LHCN-M2 (cell line): Measurements from ENCODE around the gene VPS13A. TPM values are rescaled to one million over a fixed set of nuclear protein-coding genes. Genes with fewer than 3 reads are reported as not detected.
"Not testable (repeated sequence)": the region's sequence is repeated elsewhere in the genome, so short reads cannot be mapped to it uniquely, and the experiment has no call there.

Source experiments
- DNase-seq: peaks from one replicate; pipeline ENCODE4 v3.0.0-alpha.2; 2012; ENCODE audit warnings: low read depth
- total RNA-seq: library from RNA; depleted of rRNA; stranded (reverse); fragments of >200 nt; gene quantifications from 2 replicates; pipeline ENCODE4 v1.2.3, GENCODE V29; 2014

VPS13A gene
- total RNA-seq, 1 experiment from 2014 or later = 8.8 TPM

DNA sequence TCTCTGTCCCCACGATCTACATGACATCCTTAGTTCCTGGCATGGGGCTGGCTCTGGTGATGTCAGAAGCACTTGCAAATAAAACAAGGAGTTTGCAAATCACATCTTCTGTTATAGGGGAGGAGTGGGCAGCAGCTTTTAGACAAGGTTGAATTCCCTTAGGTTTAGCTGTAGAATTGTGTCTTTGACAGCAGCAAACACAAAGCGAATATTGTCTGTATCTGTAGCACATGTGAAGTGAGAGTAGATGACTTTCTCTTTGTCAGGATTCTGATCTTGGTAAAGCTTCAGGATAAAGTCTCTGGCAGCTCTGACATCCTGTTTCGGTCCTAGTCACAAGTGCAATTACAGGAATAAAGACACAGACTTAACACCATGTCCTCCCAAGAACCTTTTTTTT, 246.5 kb downstream of the VPS13A start:
- DNase-seq = no peak

DNA sequence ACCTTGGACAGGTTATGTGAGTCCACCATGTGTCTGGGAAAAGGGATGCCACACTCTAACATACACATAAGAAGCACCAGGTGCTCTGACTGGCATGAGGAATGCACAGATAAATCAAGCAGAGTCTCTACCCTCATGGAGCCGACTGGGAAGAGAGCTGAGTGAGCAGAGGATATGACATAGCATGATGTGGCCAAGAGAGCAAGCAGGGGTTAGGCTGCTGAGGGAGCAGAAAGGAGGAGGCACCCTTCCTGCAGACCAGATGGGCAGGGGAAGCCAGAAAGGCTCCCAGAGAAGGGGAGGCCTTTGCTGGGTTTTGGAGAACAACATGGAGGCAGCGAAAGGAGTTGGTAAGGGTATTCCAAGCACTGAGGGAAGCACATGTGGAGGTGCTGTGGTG, 247.7 kb downstream of the VPS13A start:
- DNase-seq = peak; percentile 12

DNA sequence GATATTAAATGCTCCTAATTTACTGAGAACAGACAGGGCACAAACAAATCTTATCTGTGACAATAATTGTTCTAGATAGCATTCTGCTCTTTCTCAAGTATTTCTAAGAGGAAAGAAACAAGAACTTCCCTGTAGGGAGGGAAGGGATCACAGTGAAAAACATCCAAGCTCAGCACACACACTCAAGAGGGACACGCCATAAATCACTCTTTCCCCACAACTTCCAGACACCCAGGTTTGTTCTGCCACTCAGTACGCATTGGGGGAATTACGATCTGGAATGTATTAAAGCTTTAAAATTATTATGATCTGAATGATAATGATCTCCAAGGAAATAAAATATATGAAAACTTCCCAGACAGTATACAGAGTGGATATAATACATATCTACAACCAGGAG, 249.4 kb downstream of the VPS13A start:
- no peak for DNase-seq

DNA sequence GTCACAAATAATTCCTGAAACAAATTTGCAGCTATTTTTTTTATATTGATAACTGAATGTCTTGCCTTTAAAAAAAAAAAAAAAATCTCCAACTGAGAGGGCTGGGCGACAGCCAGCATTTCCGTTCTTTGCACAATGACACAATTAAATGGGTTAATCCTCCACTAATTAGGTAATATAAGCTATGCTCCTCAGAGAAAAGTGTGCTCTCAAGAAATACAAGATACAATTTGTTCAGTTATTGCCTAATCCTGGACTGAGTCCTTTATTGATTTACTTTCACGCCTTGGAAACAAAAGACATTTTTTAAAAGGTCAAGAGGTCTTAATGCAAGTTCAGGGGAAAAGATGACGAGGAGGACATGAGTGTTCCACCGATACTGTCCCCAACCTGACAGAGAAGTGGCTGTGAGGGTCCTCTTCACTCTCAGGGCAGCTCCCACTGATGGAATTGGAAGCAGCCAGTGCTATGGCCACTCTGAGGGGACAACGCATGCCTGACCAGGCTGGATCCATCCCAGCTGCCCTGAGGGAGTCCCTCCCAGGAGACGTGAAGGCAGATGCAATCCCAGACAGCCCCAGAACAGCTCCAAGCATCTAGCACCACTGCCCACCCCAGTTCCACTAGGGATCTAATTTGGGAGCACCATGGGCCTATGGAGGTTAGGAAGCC, 250.1 kb downstream of the VPS13A start:
- no peak for DNase-seq

DNA sequence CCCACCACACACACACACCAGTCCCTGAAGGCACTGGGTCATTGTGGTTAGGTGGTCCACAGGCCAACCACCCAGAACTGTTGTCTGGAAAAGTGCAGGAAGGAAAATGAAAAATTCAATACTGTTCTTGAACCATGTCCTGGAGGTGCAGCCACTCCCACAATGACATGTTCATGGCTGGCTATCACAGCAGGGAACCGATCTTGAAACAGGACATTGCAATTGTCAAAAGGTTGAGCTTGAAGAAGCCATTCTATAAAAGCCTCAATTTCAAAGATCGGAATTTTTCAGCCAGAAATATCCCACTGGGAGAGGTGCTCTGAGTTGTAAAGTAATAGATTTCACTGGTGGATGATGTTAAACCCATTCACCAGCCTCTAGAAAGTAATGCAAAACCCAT, 252.6 kb downstream of the VPS13A start:
- DNase-seq = no peak

DNA sequence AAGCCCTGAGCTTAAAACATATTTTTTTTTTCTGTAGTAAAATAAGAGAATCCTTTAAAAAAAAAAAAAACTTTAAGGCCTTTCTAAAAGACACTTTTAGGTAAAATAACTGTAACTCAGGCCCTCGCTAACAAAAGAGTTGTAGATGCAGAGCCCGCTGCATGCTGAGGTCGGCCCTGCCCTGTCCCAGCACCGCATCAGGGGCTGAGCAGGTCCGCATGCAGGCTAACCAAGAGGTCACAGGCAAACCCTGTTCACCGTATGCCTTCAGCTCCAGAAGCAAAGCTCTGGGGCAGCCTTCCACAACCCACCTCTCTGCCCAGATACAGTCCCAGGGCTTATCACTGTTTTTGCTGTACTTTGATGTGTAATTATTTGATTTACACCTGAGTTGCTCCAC, 254.7 kb downstream of the VPS13A start:
- no peak for DNase-seq

DNA sequence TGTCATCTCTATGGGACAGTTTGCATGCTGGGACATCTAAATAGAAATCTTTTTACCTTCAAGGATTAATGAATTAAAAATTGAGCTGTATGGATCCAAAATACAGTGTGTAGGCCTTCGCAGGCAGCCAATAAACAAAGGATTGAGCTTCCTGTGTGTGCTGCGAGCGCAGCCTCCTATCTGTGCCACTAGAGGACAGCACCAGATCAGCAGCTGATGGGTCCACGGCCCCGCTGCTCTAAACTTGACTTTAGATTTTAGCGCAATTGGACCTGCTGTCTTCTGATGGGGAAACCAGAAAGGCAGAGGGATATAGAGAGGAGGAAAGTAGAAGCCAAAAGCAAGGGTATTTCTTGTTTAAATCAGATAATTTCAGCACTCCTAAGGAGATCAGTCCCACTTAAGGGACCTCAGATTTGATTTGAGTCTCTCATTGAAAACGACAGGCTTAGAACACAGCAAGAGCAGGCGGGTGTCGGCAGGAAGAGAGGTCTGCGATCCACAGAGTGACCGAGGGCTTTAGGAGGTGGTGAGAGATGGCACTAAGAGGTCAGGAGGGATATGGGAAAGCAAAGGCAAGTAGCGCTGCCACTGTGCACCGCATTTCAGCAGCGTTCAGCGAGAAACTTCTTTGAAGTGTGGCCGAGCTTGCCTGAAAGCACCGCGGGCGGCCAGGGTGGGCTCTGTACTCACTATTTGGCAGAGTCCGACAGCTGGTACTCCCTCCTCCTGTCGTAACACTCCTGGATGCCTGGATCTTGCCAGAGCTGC, 256.5 kb downstream of the VPS13A start:
- DNase-seq = peak; percentile 54

DNA sequence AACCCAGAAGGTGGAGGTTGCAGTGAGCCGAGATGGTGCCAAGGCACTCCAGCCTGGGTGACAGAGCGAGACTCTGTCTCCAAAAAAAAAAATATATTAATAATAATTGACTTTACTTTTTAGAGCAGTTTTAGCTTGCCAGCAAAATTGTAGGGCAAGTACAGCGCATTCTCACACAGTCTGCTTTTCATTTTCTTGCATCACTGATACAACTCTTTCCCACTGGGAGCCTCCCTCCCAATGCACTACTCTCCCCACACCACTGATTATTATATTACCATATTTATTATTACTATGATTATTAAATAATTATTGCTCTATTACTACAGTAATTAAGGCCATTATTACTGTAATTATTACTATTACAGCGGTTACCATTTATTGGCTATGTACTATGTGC, 257.9 kb downstream of the VPS13A start:
- DNase-seq = no peak

DNA sequence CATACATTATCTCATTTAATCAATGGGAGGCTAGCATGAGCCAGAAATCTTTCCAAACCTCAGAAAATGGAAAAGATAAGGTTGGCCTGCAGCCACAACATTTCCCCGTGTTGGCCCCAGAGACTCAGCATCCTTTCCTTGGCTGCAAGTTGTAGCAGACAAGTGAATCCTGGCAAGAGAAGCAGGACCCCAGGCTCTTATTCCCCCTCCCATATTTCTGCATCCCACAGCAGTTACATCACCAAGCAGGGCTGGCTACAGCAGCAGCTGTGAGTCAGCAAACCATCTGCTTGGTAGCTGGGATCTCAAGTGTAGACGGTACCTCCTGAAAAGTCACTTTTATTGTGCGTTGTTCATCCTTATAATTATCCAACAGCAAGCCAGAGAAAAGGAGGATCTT, 258.4 kb downstream of the VPS13A start:
- no peak for DNase-seq

DNA sequence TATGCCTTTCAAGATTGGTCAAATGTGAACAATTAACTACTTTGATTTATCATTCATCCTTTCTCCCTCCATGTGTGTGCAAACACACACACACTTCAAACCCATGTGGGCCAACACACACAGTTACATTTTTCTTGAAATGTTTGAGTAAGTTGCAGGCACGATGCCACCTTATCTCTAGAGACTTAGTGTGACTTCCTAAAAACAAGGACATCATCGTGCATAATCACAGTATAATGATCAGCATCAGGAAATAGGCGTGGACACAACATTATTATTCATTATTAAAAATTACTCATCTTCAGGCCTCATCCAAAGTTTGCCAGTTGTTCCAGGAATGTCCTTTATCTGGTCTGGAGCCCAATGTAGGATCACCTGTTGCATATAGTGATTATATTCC, 261.3 kb downstream of the VPS13A start:
- no peak for DNase-seq

DNA sequence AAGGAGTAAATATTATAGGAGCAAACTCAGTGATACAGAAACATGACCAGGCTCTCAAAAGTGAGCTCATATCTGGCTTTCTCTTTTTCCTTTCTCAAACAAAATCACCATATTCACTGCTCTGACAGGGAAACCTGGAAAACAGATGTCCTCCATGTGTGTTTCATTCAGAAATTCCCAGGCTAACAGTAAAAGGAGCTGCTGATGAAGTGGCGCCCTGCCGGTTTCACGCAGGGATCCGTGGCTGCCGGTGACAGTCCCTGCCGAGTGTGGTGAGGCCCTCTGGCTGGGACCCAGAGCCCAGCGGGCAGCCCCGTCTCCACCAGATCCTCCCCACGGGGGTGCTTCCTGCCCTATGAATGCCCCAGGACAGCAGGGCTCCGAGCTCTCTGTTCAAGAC, 262.7 kb downstream of the VPS13A start:
- peak; percentile 15 for DNase-seq

DNA sequence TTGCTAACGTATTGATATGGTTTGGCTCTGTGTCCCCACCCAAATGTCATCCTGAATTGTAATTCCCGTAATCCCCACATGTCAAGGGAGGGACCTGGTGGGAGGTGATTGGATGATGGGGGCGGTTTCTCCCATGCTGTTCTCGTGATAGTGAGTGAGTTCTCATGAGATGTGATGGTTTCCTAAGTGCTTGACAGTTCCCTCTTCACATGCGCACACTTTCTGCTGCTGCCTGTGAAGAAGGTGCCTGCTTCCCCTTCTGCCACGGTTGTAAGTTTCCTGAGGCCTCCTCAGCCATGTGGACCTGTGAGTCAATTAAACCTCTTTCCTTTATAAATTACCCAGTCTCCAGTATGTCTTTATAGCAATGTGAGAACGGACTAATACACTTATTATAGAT, 263.8 kb downstream of the VPS13A start:
- DNase-seq = not testable (repeated sequence)

DNA sequence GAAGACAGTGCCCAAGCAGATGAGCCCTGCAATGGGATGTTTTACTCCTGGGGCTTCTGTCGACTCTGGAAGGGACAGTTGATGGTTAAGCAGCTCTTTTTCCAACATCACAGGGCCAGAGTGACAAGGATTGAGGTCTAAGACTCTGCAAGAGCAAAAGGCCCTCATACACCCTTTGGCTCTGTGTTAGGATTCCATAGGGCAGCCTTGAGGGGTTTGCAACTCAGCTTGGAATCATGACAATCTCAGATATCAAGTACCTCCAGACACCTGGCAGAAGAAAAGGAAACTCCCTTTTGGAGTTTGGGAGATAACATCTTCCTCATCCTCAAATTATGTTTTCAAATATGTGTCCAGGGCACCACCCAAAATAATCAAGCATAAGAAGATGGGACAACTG, 265.1 kb downstream of the VPS13A start:
- no peak for DNase-seq

DNA sequence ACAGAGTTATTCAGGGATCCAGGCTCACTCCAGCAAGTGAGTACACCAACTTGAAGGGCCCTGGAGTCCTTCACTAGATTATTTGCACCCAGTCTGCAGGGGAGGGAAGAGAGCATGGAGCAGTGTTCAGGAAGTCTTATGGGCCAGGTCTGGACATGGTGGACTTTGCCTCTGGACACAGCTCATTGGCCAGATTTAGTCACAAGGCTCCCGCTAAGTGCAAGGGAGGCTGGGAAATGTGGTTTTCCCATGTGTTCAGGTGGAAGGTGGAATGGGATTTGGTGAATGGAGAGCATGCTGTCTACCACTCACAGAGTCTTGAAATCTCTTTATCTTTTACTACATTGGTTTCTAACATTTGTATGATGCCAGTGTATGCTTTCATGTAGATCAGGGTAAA, 270.3 kb downstream of the VPS13A start:
- no peak for DNase-seq

DNA sequence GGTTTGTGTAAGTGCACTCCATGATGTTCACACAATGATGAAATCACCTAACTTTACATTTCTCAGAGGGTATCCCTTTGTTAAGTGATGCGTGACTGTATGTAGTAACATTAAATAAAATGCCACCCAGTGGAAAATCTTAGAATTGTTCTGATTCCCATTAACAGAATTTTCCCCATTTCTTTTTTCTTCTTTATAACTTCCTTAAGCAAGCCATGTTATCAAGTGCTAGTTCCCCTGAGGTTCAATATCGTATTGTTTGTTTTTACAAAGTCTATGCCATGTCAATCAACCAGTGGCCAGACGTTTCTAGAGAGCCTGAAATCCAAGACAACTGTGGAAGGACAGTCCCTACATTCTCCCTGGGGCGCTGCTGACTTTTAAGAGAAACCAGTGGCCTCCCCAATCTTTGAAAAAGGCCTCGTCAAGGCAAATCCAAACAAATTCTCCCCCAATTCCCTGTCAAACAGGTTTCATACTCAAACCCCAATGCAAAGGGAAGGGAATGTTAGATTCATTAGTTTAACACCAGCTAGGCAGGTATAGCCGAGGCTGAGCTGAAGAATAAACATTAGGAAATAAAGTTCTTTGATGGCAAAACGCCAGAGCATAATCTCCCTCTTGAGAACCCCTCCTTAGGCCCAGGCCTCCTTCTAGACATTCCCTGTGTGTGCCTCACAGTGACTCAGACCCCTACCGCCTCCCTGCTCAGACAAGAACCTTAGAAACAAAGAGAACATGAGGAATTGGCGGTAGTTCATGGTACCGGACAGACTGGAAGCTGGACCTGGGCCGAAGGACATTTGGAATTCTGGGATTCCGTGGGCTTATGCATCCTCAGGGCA, 272.1 kb downstream of the VPS13A start:
- no peak for DNase-seq

DNA sequence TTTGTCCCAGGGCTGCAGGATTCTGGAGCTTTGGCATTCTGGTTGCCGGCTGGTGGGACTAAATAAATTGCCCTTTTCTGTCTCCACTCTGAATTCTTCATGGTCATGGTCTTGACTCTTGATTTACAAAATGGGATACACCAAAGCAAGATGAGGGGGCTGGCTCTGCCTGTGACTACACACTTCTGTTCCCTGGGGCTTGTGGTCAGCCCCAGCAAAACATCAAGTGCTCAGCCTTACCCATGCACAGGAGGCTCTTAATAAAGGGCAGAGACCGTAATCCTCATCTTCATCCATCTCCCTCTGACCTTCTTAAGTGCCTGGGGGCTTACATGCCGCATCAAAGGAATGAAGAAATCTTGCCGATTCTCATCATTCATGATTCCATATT, 272.7 kb downstream of the VPS13A start:
- DNase-seq = no peak

DNA sequence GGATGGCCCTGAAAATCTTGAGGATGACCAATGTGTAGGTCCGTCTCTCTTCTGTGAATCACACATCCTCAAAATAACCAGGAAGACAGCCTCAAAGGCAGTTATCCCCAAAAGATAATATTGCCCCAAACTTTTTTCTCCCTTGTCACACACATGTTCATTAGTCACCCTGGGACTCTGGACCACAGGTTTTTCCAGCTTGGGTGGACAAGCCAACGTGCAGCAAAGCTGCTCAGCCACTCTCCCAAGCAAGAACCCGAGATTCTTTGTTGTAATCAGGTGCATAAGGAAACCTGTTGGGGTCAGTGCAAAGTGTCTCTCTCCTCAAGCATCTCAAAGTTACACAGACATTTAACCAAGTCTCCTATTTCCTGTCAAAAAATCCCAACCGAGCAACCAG, 274.2 kb downstream of the VPS13A start:
- DNase-seq = no peak

DNA sequence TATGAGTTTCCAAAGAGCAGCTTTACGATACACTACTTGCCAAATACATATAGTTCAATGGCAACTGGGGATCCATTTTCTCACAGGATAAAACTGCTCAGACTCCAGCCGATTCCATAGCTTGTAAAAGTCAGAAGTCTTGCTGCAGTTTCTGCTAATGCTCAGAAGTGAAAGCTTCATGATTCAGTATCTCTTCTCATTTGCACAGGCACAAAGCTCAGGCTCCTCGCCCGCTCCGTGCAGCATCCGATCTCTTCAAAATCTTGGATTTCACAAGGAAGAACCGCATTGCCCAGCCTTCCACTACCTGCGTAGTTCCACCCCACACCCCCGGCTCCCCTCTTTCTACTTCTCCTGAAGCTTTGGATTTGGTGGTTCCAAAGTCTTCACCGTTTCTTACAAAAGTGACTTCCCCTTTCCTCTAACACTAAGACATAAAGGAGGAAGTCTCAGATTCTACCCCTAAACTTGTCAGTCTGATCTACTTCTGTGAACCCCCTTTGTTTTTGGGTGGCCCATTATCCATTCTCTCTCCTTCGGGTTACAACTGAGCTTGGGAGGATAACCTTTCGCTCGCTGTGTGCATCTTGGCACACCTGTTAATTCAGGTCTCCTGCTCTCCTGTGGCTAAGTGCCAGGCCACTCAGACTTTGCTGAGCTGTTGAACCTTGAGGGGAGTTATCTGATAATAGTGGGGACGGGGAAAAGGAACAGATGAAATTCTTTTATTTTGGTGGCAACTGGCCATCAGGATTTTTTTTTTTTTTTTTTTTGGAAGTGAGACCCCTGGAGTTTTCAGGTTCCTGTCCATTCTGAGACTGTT, 276.7 kb downstream of the VPS13A start:
- DNase-seq = no peak

DNA sequence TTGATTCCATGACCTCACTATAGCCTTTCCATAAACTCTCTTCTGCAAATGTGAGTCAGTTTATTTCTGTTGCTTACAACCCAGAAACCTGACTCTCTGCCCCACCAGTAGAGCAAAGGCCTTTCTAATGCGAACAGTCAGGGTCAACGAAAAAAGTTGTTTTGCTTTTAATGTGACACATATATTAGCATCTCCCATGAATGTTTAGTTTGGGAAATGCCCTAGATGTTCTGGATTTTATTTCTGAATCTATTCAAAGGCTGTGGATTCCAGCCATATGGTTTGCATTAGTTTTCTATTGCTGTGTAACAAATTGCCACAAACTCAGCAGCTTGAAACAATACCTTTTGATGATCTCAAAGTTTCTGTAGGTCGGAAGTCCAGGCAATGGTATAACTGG, 277.3 kb downstream of the VPS13A start:
- DNase-seq = no peak

DNA sequence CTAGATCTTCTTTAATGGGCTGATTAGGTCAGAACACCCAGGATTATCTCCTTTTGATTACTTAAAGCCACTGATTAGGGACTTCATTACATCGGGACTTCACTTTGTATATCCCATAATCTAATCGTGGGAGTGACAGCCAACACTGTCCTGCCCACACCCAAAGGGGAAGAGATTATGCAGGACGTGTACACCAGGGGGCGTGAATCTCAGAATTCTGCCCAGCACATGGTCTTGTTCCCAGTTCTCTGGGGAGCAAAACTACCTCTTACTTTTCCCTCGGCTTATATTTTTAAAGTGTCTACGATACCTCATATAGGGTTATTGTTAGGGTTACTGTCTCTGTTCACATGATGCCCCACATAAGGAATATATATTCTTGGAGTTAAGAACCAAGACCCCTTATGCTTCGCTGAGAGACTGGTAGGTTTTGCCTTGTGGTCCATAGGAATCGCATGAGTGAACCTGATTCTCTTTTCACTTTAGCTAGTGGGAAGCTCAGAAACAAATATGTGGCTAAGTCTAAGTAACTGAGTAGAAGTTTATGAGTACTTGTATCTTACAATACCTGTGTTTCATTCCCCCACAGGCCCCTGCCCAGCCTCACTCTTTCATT, 278.1 kb downstream of the VPS13A start:
- DNase-seq = peak; percentile 35

DNA sequence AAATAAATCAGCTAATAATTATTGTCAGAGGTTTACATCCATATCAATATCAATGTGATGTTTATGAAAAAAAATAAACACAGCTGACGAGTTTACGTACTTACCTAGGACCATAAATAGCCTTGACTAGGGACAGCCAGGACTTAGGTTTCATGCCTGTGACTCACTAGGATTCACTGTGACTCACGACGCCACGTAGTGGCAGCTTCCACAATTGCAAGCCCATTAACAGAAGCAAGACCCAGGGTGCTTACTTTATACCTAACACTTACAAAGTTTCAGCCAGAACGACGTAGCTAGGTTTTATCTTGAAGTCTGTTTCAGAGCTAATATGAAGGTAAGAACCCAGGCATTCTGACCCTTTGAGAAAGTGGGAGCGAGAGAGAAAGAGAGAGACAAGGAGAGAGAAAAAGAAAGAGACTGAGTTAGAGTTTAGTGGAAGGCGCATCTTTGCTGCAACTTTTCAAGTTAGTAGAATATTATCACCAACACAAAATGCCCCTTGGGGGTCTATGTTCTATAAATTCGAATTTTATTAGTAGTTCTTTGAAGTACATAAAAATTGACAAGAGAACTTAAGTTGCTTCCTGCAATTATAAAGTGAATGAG, 279.6 kb downstream of the VPS13A start:
- peak; percentile 85 for DNase-seq
